Tibial nerve (tissue), 4 donors: ENCODE measurements around the gene ATPAF1. TPM values are rescaled to one million over a fixed set of nuclear protein-coding genes. Genes with fewer than 3 reads are reported as not detected.
A peak's percentile ranks its signal among the peaks of the same experiment; 100 is the strongest.

Experiments used
- DNase-seq, 2 donors: peaks; one replicate each; pipeline ENCODE4 v3.0.0-alpha.2; 2019; ENCODE audit warnings: low spot score in 2 of 2
- H3K27ac ChIP-seq, 4 donors: fragments of 200-600 bp; sonication (generic) in 3 of 4; one replicate each; pipeline ENCODE4 v1.5.1; 2017 to 2019; ENCODE audit warnings: mild to moderate bottlenecking in 1 of 4
- H3K27me3 ChIP-seq, 2 donors: fragments of 200-600 bp; sonication (generic) in 1 of 2; one replicate each; pipeline versions ENCODE4 v1.5.1 to v1.6.0; 2017 to 2019
- H3K36me3 ChIP-seq, 3 donors: fragments of 200-600 bp; sonication (generic); one replicate each; pipeline ENCODE4 v1.5.1; 2018 to 2019
- H3K4me1 ChIP-seq, 4 donors: fragments of 200-600 bp; sonication (generic) in 3 of 4; one replicate each; pipeline ENCODE4 v1.5.1; 2017 to 2019
- H3K4me3 ChIP-seq, 4 donors: fragments of 200-600 bp; sonication (generic) in 3 of 4; one replicate each; pipeline ENCODE4 v1.5.1; 2017 to 2019; ENCODE audit warnings: mild to moderate bottlenecking in 1 of 4, moderate library complexity in 1 of 4
- H3K9me3 ChIP-seq, 4 donors: fragments of 200-600 bp; sonication (generic) in 3 of 4; one replicate each; pipeline ENCODE4 v1.5.1; 2017 to 2019
- CTCF ChIP-seq, 5 experiments: fragments of 200-600 bp in 3 of 5; fragments of 450-650 bp in 2 of 5; sonication (generic) in 3 of 5; IDR thresholded peaks; one replicate each; pipeline ENCODE4 v1.5.1; 2016 to 2019; ENCODE audit warnings: antibody characterized with exemption in 5 of 5, mild to moderate bottlenecking in 3 of 5, moderate library complexity in 2 of 5
- EP300 ChIP-seq, 2 donors: sonication (generic); formaldehyde crosslinking; IDR thresholded peaks; one replicate each; pipeline ENCODE4 v1.6.1; 2017; ENCODE audit warnings: antibody characterized with exemption in 2 of 2, mild to moderate bottlenecking in 1 of 2
- POLR2A ChIP-seq, 2 donors: fragments of 450-650 bp; IDR thresholded peaks; one replicate each; pipeline ENCODE4 v1.6.1; 2017; ENCODE audit warnings: antibody characterized with exemption in 2 of 2, mild to moderate bottlenecking in 2 of 2, moderate library complexity in 2 of 2
- WGBS, 2 donors: methylation state at CpG; one replicate each; pipeline ENCODE4 v1.1.5; 2018; 5-methylcytosine and 5-hydroxymethylcytosine counted together
- total RNA-seq, 4 donors: library from RNA; depleted of rRNA; stranded (reverse); fragments of >200 nt; gene quantifications; one replicate each; pipeline ENCODE4 v1.1.0, GENCODE V29; 2016

Gene ATPAF1
- 10 to 100 TPM; 26.3 to 38.5 (median 30.2) TPM for total RNA-seq

GRCh38 chr1:46667782-46668760, at the start of gene ATPAF1:
TSS of gene ATPAF1 (minus strand) at chr1:46668364. CDS start at chr1:46668322, 42 bp downstream.
- no peaks in the 10 kb centered on the region for H3K27me3 ChIP-seq
- no peaks in the 10 kb centered on the region for H3K9me3 ChIP-seq
- peak within 1 kb of the TSS; percentile 73 to 90 (median 80) for H3K27ac ChIP-seq
- TF ChIP-seq EP300 (IDR thresholded peaks at IDR 0.05): no peak
- TF ChIP-seq POLR2A (IDR thresholded peaks at IDR 0.05): peak in 1 of 2 donors; percentile 43
- TF ChIP-seq CTCF (IDR thresholded peaks at IDR 0.05): peak in 1 of 5 experiments; percentile 47
- peaks cover 0 to 32% (median 15%) of the 10 kb centered on the region in 4 donors for H3K4me1 ChIP-seq
- DNase-seq: peak; percentile 30 to 37
- H3K36me3 ChIP-seq: peaks cover 0 to 25% (median 0%) of the 10 kb centered on the region in 3 donors
- peak within 1 kb of the TSS; percentile 80 to 100 (median 94) for H3K4me3 ChIP-seq
- WGBS, 2 donors: 1 to 2% methylated on average over 28 to 45 of the region's 96 CpGs

- TF ChIP-seq CTCF (IDR thresholded peaks at IDR 0.05) (no peak), EP300 (IDR thresholded peaks at IDR 0.05) (no peak), POLR2A (IDR thresholded peaks at IDR 0.05) (no peak)
- peak overlapping the region in 2 of 4 donors; percentile 77 to 91 for H3K27ac ChIP-seq
- peak overlapping the region; percentile 84 to 98 (median 96) for H3K4me3 ChIP-seq
- H3K27me3 ChIP-seq: no peaks in the 10 kb centered on the region
- H3K36me3 ChIP-seq: peaks cover 0 to 27% (median 0%) of the 10 kb centered on the region in 3 donors
- DNase-seq: no peak
- no peaks in the 10 kb centered on the region for H3K9me3 ChIP-seq
- WGBS, 2 donors: 70 to 73% methylated on average over 9 of the region's 9 CpGs
- H3K4me1 ChIP-seq: peaks cover 4 to 39% (median 21%) of the 10 kb centered on the region in 4 donors
These were observed 49.5 kb upstream of the ATPAF1 start for GRCh38 chr1:46717654-46718053.

- peaks cover 0 to 43% (median 0%) of the 10 kb centered on the region in 3 donors for H3K36me3 ChIP-seq
- WGBS, 2 donors: 74 to 88% methylated on average over 3 of the region's 3 CpGs
- TF ChIP-seq POLR2A (IDR thresholded peaks at IDR 0.05) (no peak), CTCF (IDR thresholded peaks at IDR 0.05) (no peak), EP300 (IDR thresholded peaks at IDR 0.05) (no peak)
These were observed 46.8 kb upstream of the ATPAF1 start for GRCh38 chr1:46714976-46715375.

GRCh38 chr1:46708121-46708520, 40.0 kb upstream of the ATPAF1 start:
- DNase-seq: no peak

More at GRCh38 chr1:46714976-46715375, 46.8 kb upstream of the ATPAF1 start:
- Histone ChIP-seq H3K4me1 (peaks cover 4 to 39% (median 21%) of the 10 kb centered on the region in 4 donors), H3K4me3 (no peak overlapping the region), H3K27me3 (no peaks in the 10 kb centered on the region), H3K27ac (no peak overlapping the region), H3K9me3 (no peaks in the 10 kb centered on the region)
- DNase-seq: no peak

More at GRCh38 chr1:46708121-46708520, 40.0 kb upstream of the ATPAF1 start:
- H3K9me3 ChIP-seq: no peaks in the 10 kb centered on the region
- WGBS, 2 donors: 100% methylated on average over 1 of the region's 1 CpG
- no peak overlapping the region for H3K27ac ChIP-seq
- H3K36me3 ChIP-seq: peaks cover 2 to 79% (median 4%) of the 10 kb centered on the region in 3 donors
- H3K27me3 ChIP-seq: no peaks in the 10 kb centered on the region
- no peak for TF ChIP-seq POLR2A (IDR thresholded peaks at IDR 0.05)
- TF ChIP-seq CTCF (IDR thresholded peaks at IDR 0.05): no peak
- no peak for TF ChIP-seq EP300 (IDR thresholded peaks at IDR 0.05)
- no peaks in the 10 kb centered on the region for H3K4me1 ChIP-seq
- no peak overlapping the region for H3K4me3 ChIP-seq
